Measurements from ENCODE around the gene TOX2. TPM values are rescaled to one million over a fixed set of nuclear protein-coding genes. Genes with fewer than 3 reads are reported as not detected.
A peak's percentile ranks its signal among the peaks of the same experiment; 100 is the strongest.

Gene TOX2
- total RNA-seq, 2 experiments from 2014 or later = 1.5 to 1.7 TPM

GRCh38 chr20:44019638-44020335 is 105.1 kb downstream of the TOX2 start:
- ChIA-PET CTCF (interaction anchor here (0.7 to 1.5 kb wide), 5 partner anchors 36 to 482 kb away, joined by 3 read pairs; no protein-coding TSS in a partner anchor), POLR2A (interaction anchor here (0.8 to 1.3 kb wide), 3 partner anchors 21 to 228 kb away, joined by 3 read pairs; no protein-coding TSS in a partner anchor)
- Mint-ChIP-seq H3K36me3 (ENCODE audit: low read depth) (no peaks in the 10 kb centered on the region), H3K4me1 (ENCODE audit: low read depth) (peaks cover 21% of the 10 kb centered on the region), H3K27ac (peak overlapping the region; percentile 77), H3K27me3 (peaks cover 6% of the 10 kb centered on the region), H3K4me3 (peak overlapping the region; percentile 48), H3K9me3 (no peaks in the 10 kb centered on the region)
- intact Hi-C loops (cut with micrococcal nuclease) = no loop called here
- ATAC-seq = peak; percentile 82
- TF ChIP-seq CTCF (IDR thresholded peaks at IDR 0.05) = no peak
- DNase-seq = peak; percentile 50

DNA sequence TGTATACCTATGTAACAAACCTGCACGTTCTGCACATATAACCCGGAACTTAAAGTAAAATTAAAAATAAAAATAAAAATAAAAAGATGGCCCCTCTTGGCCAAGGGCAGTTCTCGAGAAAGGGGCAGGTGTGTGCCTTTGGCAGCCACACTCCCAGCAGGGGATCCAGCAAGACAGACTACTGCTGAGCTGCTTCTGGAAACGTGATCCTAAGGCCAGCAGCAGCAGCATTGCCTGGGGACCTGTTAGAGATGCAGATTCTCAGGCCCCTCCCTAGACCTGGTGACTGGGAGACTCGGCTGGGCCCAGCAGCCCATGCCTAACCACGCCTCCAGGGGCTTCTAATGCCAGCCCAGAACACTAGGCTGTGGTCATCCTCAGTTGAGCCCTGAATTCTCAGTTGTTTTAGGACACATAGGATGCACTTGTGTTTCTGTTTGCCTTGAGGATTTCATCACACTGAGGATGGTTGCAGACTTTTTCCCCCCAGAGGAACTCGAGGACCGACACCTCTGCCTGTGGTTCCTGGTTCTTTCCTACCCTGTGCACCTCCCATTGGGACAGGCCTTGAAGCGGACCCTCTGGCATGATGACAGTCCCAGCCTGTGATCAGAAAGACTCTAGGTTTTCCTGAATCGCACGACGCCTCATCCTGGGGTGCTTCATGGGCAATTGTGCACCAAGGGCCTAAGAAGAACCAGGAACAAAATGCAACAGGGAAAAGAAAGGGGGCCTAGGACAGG is 105.9 kb downstream of the TOX2 start:
- Mint-ChIP-seq H3K27me3 (peaks cover 6% of the 10 kb centered on the region), H3K4me1 (ENCODE audit: low read depth) (peaks cover 21% of the 10 kb centered on the region), H3K9me3 (no peaks in the 10 kb centered on the region), H3K36me3 (ENCODE audit: low read depth) (no peaks in the 10 kb centered on the region), H3K4me3 (no peak overlapping the region), H3K27ac (no peak overlapping the region)
- intact Hi-C loops (cut with micrococcal nuclease) = no loop called here
- ATAC-seq = no peak
- POLR2A ChIA-PET = interaction anchor here (0.9 kb wide), 1 partner anchor 229 kb away, joined by 3 read pairs; no protein-coding TSS in a partner anchor
- no peak for TF ChIP-seq CTCF (IDR thresholded peaks at IDR 0.05)
- CTCF ChIA-PET = interaction anchor here (0.7 kb wide), 1 partner anchor 483 kb away, joined by 3 read pairs; no protein-coding TSS in a partner anchor
- DNase-seq = no peak

GRCh38 chr20:44021186-44021585 is 106.5 kb downstream of the TOX2 start:
- H3K9me3 Mint-ChIP-seq = no peaks in the 10 kb centered on the region

GRCh38 chr20:44021900-44022299 is 107.2 kb downstream of the TOX2 start:
- no peak for TF ChIP-seq CTCF (IDR thresholded peaks at IDR 0.05)
- no peak overlapping the region for H3K4me3 Mint-ChIP-seq
- intact Hi-C loops (cut with micrococcal nuclease) = no loop called here
- H3K36me3 Mint-ChIP-seq (ENCODE audit: low read depth) = no peaks in the 10 kb centered on the region
- ATAC-seq (no peak), DNase-seq (no peak)
- POLR2A ChIA-PET = no interaction called here
- H3K9me3 Mint-ChIP-seq = no peaks in the 10 kb centered on the region
- CTCF ChIA-PET = interaction anchor here (1.3 kb wide), 1 partner anchor 59 kb away, joined by 4 read pairs; no protein-coding TSS in a partner anchor
- H3K4me1 Mint-ChIP-seq (ENCODE audit: low read depth) = peaks cover 21% of the 10 kb centered on the region
- H3K27me3 Mint-ChIP-seq = peaks cover 6% of the 10 kb centered on the region
- no peak overlapping the region for H3K27ac Mint-ChIP-seq

More at GRCh38 chr20:44021186-44021585, 106.5 kb downstream of the TOX2 start:
- Mint-ChIP-seq H3K36me3 (ENCODE audit: low read depth) (no peaks in the 10 kb centered on the region), H3K27me3 (peaks cover 6% of the 10 kb centered on the region), H3K4me3 (no peak overlapping the region), H3K27ac (no peak overlapping the region), H3K4me1 (ENCODE audit: low read depth) (peaks cover 21% of the 10 kb centered on the region)
- DNase-seq = no peak
- TF ChIP-seq CTCF (IDR thresholded peaks at IDR 0.05) = no peak
- ATAC-seq = no peak
- intact Hi-C loops (cut with micrococcal nuclease) = no loop called here
- CTCF ChIA-PET = no interaction called here
- POLR2A ChIA-PET = no interaction called here

DNA sequence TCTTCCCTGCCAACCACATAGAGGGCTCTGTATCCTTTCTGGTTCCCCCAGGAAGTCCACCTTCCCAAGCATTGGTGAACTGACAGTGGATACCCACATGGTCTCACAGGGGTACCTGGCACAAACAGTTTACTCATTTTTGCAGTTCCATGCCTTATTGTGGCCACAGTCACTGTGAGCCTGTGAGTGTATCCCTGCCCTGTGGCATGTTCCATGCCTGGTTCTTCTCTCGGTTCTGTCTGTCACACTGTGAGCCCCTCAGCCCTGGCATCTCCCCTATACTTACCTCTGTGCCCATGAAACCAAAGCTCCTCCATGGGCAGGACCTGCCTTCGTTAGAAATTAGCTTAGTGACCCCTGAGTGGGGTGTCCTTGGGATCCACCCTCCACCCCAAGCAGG is 107.8 kb downstream of the TOX2 start:
- H3K4me1 Mint-ChIP-seq (ENCODE audit: low read depth) = peaks cover 21% of the 10 kb centered on the region
- DNase-seq = no peak
- H3K9me3 Mint-ChIP-seq = no peaks in the 10 kb centered on the region
- ChIA-PET POLR2A (no interaction called here), CTCF (interaction anchor here (1.3 kb wide), 1 partner anchor 58 kb away, joined by 4 read pairs; no protein-coding TSS in a partner anchor)
- intact Hi-C loops (cut with micrococcal nuclease) = no loop called here
- H3K4me3 Mint-ChIP-seq = no peak overlapping the region
- TF ChIP-seq CTCF (IDR thresholded peaks at IDR 0.05) = no peak
- no peak overlapping the region for H3K27ac Mint-ChIP-seq
- no peaks in the 10 kb centered on the region for H3K36me3 Mint-ChIP-seq (ENCODE audit: low read depth)
- no peak for ATAC-seq
- peaks cover 6% of the 10 kb centered on the region for H3K27me3 Mint-ChIP-seq

Data from activated CD8-positive, alpha-beta T cell treated with anti-CD3 and anti-CD28 coated beads for 36 hours (primary cell).